CD4-positive, alpha-beta T cell treated with Interferon alpha-2 for 1 hour (primary cell): ENCODE data around the gene RAB1B.
"Not testable (repeated sequence)": the region's sequence is repeated elsewhere in the genome, so short reads cannot be mapped to it uniquely, and the experiment has no call there.

Experiments used
- DNase-seq, 2 donors: peaks; one replicate each; pipeline ENCODE4 v3.0.0-alpha.2; 2020 to 2022

The RAB1B gene

DNA sequence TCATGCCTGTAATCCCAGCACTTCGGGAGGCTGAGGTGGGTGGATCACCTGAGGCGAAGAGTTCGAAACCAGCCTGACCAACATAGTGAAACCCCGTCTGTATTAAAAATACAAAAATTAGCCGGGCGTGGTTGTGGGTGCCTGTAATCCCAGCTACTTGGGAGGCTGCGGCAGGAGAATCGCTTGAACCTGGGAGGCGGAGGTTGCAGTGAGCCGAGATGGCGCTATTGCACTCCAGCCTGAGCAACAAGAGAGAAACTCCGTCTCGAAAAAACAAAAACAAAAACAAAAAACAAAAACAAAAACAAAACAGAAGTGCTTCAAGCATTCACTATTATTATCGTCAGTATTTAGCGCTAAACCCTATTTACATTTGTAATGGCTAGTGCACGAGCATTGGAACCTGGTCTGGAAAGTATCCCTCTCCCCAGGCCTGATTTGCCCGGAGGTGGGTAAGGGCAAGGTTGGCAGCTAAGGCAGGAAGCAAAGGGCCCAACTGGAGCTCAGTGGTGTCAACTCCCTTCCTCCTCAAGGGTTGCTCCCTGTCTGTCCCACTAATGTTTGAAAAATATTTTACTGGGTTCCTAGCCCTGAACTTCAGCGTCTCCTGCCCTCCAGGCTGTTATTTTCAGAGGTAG is 42.5 kb downstream of the RAB1B start:
- DNase-seq, result not testable (repeated sequence)

DNA sequence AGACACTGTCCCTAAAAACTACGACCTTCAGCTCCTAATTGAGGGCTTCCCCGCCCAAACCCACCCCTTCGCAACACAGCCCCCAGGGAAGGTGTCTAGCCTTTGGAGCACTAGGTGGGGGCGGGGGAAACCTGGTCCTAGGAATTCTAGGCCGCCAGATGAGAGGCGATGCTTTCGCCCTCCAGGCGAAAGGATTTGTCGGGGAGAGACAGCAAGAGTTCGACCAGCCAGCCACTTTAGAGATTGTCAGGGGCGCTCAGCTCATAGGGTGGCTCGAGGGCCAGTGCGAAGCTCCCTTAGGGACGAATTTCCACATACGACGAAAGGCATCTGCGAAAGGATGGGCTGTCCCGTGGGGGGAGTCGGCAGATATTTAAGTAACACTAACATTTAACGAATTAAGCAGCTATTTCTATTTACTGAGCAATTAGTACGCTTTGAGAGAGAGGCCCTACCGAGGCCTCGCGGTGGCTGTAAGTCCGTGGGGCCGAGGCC is 43.1 kb downstream of the RAB1B start:
- DNase-seq, result no peak

DNA sequence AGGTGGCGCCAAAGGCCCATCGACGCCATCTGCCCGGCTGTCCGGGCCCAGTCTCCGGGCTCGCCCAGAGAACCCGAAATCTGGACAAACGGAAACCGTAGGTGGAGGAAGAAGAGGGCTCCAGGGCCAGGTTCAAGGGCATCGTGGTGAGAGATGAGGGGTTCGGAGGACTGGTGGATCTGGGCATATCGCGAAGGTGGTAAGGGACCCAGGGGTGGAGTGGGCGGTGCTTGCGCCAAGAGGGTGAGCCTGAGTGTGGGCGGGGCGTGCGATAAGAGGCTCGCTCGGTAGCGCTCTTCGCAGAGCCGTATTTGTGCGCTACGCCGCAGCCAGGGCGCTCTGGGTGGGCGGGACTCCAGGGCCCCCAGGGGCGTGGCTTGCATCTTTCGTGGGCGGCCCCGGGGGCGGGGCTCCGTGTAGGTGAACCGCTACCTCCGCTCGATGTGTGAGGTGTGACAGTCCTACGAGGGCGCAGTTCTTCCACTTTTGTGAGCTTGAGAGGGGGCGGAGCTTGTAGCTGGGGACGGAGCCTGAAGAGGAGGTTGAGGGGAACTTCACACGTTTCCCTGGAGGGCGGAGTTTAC is 43.6 kb downstream of the RAB1B start:
- peak; percentile 98 to 99 for DNase-seq

DNA sequence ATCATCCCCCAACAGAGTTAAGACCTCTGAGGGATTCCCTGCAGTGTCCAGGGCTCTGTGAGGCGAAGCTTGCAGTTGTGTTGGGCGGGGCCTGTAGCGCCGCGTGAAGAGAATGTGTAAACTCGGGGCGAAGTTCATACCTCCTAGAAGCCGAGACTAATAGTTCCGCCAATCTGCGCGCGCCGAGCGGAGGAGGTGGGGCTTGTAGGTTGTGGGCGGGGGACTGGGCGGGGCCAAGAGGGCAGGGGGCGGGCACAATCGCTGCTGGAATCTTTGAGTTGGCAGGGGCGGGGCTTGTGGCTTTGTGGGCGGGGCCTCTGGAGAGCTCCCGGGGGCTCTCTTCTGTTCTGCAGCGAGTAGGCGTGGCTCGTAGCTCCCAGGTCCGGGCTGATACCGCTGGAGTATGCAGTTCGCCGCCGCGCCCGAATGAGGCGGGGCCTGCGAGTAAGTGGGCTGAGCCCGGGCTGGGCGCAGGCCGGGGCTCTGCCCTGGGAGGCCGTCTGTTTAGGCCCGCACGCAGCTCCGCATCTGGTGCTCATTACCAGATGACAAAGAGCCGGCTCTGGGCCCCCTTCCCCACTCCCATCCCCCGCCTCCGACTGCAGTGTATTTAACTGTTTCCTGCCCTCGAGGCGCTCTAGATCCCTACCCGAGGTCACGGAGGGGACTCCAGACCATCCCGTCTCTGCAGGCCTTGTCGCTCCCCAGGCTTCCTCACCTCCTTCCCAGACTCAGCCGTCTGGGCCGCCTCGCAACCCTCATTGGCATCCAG is 44.3 kb downstream of the RAB1B start:
- DNase-seq, result peak; percentile 99

DNA sequence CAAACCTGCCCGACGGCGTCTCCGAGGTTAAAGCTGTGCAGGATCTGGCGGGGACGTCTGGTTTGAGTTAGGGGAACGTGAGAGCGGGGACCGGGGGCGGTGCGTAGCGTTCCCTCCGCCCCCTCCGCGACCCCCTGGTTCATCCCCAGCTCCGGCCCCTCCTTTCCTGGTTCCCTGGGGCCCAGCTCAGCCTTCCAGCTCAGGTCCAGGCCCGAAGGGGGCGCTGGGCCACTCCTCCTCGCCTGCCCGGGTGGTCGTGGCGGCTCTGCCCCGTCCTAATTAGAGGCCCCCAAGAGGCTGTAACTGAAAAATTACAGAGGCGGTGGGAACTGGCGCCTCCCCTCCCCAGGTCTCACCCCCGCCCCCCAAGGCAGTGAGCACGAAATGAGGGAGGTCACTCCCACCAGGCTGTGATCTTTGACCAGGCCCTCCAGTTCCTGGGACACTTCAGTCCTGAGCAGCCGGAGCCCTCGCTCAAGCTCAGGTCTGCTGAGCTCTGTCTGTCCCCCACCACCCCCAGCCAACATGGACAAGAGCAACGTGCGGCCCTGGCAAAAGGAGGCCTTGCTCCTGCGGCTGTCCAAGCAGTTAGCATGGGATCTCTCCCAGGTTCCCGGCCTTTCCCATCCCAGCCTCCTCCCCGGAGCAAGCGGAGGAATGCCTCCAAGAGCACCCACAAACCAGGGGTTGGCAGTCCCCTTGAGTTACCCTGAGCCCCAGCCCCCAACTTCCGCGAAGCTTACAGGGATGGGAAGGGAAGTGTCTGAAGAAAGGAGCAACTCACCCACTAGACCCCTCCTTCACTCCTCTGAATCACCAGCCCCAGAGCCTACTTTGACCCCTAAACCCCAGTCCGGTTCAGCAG is 45.1 kb downstream of the RAB1B start:
- no peak for DNase-seq

DNA sequence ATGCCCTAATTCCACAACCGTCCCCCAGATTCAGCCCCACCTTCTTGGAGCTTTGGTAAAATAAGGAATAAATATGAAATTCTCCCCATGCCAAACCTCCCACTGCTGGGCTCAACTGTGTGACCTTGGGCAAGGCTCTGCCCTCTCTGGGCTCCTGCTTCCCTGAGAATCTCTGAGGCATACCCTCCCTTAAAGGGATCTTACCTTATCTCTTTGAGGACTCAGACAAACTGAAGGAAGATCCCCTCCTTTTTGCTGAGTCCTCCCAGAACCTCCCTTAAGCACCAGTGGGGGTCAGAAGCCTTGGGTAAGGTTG is 45.7 kb downstream of the RAB1B start:
- DNase-seq, result no peak

DNA sequence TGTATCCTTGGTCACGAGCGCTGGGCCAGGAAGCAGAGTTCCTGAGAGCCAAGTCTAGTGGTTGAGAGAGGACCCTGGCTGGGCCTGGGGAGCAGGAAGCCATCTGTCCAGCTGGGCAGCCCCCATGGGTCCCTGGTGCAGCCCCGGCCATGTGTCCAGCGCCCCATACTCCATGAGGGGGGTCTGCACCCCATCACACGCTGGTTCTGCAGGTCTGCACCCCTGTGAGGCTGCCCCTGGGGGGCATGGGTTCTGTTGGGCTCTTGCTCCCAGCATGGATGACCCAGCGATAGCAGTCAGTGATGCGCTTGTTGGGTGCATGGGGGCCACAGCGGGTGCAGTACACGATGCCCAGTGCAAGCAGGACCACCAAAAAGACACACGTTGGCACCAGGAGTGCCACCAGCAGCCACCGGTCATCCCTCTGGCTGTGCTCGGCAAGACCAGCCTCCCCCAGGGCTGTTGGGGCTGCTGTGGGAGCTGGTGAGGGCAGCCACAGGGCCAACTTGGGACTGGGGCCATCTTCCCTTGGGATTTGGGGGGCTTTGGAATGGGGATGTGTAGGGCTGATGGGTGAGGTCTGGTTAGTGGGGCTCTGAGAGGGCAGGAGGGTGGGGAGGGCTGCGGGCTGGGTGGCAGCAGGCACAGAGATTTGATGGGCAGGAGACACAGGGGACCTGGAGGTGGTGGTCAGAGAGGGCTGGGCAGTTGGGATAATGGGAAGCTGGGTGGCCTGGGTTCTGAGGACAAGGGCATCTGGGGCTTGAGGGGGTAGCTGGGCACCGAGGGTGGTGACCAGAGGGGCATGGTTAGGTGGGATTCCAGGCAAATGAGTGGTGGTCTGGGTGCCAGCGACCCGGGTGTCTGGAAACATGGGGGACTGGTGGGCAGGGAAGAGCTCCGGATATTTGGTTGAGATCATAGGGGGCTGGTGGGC is 46.4 kb downstream of the RAB1B start:
- DNase-seq, result no peak

DNA sequence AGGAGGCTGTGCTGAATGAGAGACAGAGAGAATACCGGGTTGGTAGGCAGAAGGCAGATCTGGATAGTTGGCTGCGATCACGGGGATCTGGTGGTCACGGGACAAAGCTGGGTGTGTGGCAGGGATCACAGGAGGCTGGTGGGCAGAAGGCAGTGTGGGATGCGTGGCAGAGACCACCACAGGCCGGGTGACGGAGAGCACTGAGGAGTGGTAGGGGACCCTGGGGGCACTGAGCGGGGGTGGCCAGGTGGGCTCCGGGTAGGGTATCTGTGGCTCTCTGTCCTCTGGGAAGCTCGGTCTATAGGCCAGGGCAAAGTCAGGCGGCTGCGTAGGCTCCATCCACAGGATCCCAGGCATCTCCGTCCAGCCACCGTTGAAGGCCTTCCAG is 47.1 kb downstream of the RAB1B start:
- DNase-seq, result no peak

DNA sequence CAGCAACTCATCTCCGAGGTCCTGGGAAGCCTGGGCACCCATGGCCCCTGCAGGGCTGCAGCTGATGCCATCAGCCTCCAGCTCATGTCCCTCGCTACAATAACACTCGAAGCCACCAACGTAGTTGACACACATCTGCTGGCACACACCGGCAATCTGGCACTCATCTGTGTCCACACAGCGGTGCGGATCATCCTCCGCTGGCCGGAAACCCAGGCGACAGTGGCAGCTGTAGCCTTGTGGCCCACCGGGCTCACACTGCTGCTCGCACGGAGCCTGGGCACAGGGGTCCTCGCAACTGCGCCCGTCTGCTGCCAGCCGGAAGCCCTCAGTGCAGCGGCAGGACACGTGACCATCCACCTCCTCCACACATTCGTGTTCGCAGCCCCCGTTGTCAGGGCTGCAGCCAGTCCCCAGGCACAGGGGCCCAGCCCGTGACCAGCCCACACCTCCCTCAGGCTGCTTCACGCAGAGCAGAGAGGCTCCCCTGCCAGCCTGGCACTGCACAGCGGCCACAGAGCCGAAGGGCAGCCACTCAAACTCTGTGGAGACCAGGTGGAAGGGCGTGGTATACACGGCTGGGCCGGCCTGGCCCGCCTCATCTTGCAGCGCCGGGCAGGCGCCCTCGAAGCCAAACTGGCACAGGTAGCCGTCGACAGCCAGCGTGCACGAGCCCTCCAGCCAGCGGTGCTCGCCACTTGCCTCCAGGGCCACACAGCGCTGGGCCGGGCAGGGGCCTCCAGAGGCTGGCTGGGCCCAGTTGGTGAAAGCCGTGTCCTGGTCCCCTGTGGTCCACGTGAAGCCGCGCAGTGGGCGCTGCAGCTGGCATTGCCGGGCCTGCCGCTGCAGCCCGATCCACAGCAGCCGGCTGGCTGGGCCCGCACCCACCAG is 47.7 kb downstream of the RAB1B start:
- DNase-seq, result no peak

DNA sequence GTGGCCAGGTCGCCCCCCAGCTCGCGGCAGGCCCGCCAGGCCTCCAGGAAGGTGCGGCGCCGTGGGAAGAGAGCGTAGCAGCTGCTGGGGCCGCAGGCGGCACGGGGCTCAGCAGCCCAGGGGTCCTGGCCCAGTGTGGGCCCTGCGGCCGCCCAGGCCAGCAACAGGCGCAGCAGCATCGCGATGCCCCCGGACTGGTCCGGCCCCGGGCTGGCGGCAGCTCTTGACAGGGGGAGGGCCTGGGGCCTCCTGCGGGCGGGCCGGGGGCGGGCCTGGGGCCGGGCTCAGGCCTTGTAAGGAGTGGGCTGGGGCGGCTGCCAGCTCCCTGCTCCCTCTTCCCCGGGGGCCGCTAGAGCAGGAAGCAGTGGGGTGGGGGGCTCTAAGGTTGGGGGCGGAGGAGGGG is 48.4 kb downstream of the RAB1B start, which contains the start of gene CD248:
Gene CD248 (minus strand): TSS at position 196 of the 403 bp plus-strand sequence. CDS start 17 bp downstream, at position 179.
- no peak for DNase-seq

DNA sequence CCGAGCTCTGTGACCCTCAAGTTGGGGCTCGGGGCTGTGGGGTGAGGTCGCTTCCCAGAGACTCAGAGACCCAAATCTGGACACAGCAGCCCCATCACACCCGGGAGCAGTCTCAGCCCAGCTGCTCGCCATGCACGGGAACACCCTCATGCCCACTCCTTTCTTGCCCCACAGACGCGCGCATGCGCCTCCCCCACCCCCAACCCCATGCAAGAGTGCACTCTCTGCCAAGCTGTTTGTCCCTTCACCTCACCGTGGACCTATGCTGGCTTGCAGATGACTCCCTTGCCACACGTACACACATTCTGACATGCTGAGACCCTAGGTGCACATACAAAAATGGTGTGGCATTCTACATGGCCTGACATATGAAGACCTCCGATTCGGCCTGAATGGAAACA is 48.9 kb downstream of the RAB1B start:
- DNase-seq, result peak; percentile 39 to 57

DNA sequence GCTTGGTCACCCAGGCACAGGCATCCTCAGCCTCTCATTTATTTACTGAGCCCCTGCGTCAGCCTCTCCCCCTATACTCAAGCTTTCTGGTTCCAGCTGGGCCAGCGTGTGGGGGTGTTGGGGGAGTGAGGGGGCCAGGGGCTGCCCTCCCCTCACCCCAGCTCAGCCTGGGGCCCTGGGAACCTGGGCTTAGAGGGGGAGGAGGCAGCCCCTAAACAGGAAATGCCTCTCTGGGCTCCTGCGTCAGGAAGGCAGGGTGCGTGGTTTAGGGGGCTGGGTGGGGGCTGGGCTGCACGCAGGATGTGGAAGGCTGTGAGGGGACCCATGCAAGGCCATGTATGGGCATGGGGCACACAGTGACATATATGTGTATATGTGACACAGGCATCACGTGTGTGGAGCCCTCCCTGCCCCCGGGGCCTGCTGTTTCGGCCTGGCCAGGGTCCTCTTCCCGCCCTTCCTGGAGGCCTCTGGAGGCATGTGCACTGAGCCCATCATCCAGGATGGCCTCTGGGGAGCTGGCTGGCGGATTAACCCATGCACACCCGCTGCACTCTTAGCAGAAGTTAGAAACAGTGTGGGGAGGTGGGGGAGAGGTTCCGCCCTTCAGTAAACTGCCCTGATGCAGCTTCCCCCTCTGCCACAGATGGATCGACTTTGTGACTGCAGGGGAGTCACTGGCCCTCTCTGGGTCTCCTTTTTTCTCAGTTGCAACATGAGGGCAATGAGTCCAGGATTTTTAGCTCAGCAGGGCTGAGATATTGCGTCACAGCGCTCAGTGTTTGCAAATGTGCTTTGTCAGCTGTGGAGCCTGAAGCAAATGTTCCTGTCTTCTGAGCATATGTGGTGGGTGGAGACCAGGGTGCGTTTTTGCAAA is 49.5 kb downstream of the RAB1B start:
- DNase-seq, result peak; percentile 73 to 82

DNA sequence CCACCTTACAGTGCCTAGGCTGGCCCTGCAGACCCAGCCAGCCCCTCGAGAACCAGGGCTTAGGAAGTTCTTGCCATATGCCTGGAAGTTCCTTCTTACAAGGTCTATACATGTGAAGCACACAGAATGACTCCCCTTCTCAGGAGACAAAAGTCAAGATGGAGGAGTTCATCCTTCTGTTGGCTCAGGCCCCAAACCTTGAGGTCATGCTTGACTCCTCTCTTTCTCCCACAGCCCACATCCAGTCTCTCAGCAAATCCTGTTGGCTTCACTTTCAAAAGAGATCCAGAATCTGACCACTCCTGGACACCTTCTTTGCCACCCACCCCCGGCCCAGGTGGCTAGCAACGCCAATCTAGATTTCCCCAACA is 50.1 kb downstream of the RAB1B start:
- DNase-seq, result no peak

DNA sequence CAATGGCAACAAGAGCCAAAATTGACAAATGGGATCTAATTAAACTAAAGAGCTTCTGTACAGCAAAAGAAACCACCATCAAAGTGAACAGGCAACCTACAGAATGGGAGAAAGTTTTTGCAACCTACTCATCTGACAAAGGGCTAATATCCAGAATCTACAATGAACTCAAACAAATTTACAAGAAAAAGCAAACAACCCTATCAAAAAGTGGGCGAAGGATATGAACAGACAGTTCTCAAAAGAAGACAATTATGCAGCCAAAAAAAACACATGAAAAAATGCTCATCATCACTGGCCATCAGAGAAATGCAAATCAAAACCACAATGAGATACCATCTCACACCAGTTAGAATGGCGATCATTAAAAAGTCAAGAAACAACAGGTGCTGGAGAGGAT is 51.9 kb downstream of the RAB1B start:
- DNase-seq, result not testable (repeated sequence)

DNA sequence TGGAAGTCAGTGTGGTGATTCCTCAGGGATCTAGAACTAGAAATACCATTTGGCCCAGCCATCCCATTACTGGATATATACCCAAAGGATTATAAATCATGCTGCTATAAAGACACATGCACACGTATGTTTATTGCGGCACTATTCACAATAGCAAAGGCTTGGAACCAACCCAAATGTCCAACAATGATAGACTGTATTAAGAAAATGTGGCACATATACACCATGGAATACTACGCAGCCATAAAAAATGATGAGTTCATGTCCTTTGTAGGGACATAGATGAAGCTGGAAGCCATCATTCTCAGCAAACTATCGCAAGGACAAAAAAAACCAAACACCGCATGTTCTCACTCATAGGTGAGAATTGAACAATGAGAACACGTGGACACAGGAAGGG is 52.3 kb downstream of the RAB1B start:
- not testable (repeated sequence) for DNase-seq

DNA sequence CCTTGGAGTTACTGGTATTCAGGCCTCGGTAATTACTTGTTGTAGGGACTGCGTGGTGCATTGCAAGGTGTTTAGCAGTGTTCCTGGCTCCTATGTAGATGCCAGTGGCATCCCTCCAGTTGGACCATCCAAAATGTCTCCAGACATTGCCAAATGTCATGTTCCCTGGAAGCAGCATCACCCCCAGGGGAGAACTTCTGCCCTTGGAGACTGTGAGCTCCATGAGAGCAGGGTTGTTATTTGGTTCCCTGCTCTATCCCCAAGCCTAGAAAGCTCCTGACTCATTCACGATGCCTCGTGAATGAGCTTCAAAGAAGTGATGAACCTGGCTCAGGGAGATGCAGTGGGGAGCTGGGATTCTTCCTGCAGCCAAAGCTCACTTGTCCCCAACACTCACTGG is 53.2 kb downstream of the RAB1B start:
- DNase-seq, result no peak

DNA sequence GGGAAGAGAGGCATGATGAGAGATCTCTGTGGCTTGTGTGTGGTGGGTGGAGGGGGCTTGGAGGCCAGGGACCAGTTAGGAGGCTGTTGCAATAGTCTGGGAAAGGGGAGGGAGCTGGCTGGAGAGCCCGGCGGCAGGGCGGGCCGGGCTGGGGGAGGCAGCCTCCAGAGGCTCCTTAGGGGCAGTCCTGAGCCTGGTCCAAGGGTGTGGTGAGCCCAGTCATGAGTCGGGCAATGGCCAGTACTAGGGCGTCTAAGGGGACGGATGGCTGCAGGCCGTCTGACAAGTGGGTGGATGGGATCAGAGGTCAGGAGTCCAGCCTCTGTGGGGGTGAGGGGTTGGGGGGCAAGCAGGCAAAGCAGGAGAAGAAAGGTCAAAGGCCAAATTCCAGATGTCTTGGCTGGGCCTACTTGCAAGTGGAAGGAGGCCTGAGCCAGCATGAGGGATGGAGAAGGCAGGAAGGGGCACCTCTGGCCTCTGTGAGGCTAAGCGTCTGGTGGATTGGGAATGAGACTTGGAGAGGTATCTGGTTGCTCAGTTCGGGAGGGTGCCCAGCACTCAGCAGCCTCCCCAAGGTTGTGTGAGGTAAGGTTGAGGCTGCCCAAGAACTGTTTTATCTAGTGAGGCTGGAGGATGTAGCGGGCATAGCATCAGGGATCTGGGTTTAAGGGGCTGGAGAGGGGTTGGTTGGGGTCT is 54.4 kb downstream of the RAB1B start:
- DNase-seq, result no peak

DNA sequence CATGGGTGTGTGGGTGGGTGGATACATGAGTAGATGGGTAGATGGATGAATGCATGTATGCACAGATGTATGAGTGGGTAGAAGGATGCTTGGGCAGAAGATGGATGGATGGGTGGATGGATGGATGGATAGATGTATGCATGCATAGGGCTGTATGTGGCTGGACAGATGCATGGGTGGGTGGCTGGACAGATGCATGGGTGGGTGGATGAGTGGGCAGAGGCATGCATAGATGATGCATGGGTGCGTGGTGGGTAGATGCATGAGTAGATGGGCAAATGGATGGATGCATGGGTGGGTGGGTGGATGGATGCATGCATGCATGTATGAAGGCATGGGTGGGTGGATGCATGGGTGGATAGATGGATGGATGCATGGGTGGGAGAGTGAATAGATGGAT is 55.2 kb downstream of the RAB1B start:
- no peak for DNase-seq

DNA sequence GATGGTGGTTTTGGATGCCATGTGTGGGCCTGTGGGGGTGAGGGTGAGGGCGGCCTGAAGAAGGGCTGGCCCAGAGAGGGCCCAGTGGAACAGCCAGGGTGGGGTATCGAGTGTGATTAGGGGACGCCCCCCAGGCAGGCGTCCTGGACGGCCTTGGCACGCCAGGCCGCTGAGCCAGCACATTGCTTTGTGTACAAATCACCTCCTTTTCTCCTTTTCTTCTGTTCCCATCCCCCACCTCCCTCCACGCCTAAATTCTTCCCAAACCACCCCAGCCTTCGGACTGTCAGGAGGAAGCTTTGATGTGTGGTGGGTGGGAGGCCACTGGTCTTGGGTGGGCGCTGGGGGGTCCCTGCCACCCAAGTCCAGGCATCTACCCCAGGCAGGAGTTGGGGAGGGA is 56.2 kb downstream of the RAB1B start:
- DNase-seq, result no peak
